GM19025 (cell line): ENCODE data around the gene S1PR5.
"Not testable (repeated sequence)": the region's sequence is repeated elsewhere in the genome, so short reads cannot be mapped to it uniquely, and the experiment has no call there.

Experiments used
- ATAC-seq: cut with Tn5 transposase; IDR thresholded peaks from one replicate; pipeline ENCODE4 v1.9.1; 2021; ENCODE audit warnings: mild to moderate bottlenecking, low read depth, moderate library complexity; ENCODE audit not compliant: unreplicated experiment

S1PR5 gene

GRCh38 chr19:10517361-10517759, at the start of gene S1PR5:
S1PR5 (minus strand) TSS chr19:10517447; CDS start chr19:10515011, 2,436 bp downstream.
- no peak for ATAC-seq

GRCh38 chr19:10566658-10567410, 49.6 kb upstream of the S1PR5 start:
- ATAC-seq = no peak

- ATAC-seq = no peak
Measured at GRCh38 chr19:10566408-10566657, 49.1 kb upstream of the S1PR5 start.

- peak; percentile 35 for ATAC-seq
Measured at GRCh38 chr19:10565567-10566407, 48.5 kb upstream of the S1PR5 start, which contains the start of gene KRI1. KRI1 (minus strand) TSS chr19:10566010; CDS start chr19:10565999, 11 bp downstream.

GRCh38 chr19:10565028-10565566, 47.9 kb upstream of the S1PR5 start:
- no peak for ATAC-seq

- ATAC-seq = no peak
Measured at GRCh38 chr19:10562609-10563008, 45.4 kb upstream of the S1PR5 start.

GRCh38 chr19:10560154-10560553, 42.9 kb upstream of the S1PR5 start:
- no peak for ATAC-seq

GRCh38 chr19:10557603-10558197, 40.5 kb upstream of the S1PR5 start:
- no peak for ATAC-seq

- ATAC-seq = no peak
Measured at GRCh38 chr19:10555610-10555973, 38.3 kb upstream of the S1PR5 start.

GRCh38 chr19:10554760-10555609, 37.7 kb upstream of the S1PR5 start:
- no peak for ATAC-seq

GRCh38 chr19:10553943-10554381, 36.7 kb upstream of the S1PR5 start:
- no peak for ATAC-seq

GRCh38 chr19:10553087-10553667, 35.9 kb upstream of the S1PR5 start:
- ATAC-seq = no peak

GRCh38 chr19:10552510-10553053, 35.3 kb upstream of the S1PR5 start:
- ATAC-seq = no peak

- ATAC-seq = no peak
Measured at GRCh38 chr19:10551698-10552301, 34.6 kb upstream of the S1PR5 start.

GRCh38 chr19:10551006-10551405, 33.8 kb upstream of the S1PR5 start:
- ATAC-seq = not testable (repeated sequence)

GRCh38 chr19:10550336-10550735, 33.1 kb upstream of the S1PR5 start:
- no peak for ATAC-seq

GRCh38 chr19:10549733-10550132, 32.5 kb upstream of the S1PR5 start:
- no peak for ATAC-seq

- no peak for ATAC-seq
Measured at GRCh38 chr19:10548746-10549276, 31.6 kb upstream of the S1PR5 start.

- no peak for ATAC-seq
Measured at GRCh38 chr19:10546817-10547216, 29.6 kb upstream of the S1PR5 start.
